Fibroblast of gingiva (primary cell): ENCODE measurements around the gene TMEM141.
"Not testable (repeated sequence)": the region's sequence is repeated elsewhere in the genome, so short reads cannot be mapped to it uniquely, and the experiment has no call there.

Experiments
- DNase-seq: peaks from one replicate; pipeline ENCODE4 v3.0.0-alpha.2; 2011; ENCODE audit warnings: low read depth

TMEM141 gene

GRCh38 chr9:136773386-136774044 is 17.6 kb upstream of the TMEM141 start:
- DNase-seq, result no peak

GRCh38 chr9:136774416-136775045 is 16.6 kb upstream of the TMEM141 start:
- no peak for DNase-seq

GRCh38 chr9:136775191-136775590 is 16.0 kb upstream of the TMEM141 start:
- no peak for DNase-seq

- DNase-seq, result no peak
Observed at GRCh38 chr9:136776947-136777346, 14.2 kb upstream of the TMEM141 start.

- DNase-seq, result no peak
Observed at GRCh38 chr9:136777359-136777758, 13.8 kb upstream of the TMEM141 start.

GRCh38 chr9:136779808-136780207 is 11.3 kb upstream of the TMEM141 start:
- DNase-seq, result no peak

GRCh38 chr9:136782452-136782851 is 8.7 kb upstream of the TMEM141 start:
- DNase-seq, result no peak

GRCh38 chr9:136784249-136784996 is 6.7 kb upstream of the TMEM141 start:
- no peak for DNase-seq

GRCh38 chr9:136784997-136785361 is 6.2 kb upstream of the TMEM141 start:
- DNase-seq, result no peak

- DNase-seq, result not testable (repeated sequence)
Observed at GRCh38 chr9:136785565-136786355, 5.4 kb upstream of the TMEM141 start.

- no peak for DNase-seq
Observed at GRCh38 chr9:136786451-136786850, 4.7 kb upstream of the TMEM141 start.

GRCh38 chr9:136786983-136787382 is 4.2 kb upstream of the TMEM141 start:
- DNase-seq, result not testable (repeated sequence)

GRCh38 chr9:136787690-136788400 is 3.3 kb upstream of the TMEM141 start:
- DNase-seq, result no peak

GRCh38 chr9:136788644-136789522 is 2.3 kb upstream of the TMEM141 start:
- not testable (repeated sequence) for DNase-seq

- no peak for DNase-seq
Observed at GRCh38 chr9:136789523-136789937, 1.6 kb upstream of the TMEM141 start.

GRCh38 chr9:136791516-136792276 is 552 bp downstream of the TMEM141 start:
- no peak for DNase-seq

GRCh38 chr9:136792321-136793085 is 1.4 kb downstream of the TMEM141 start:
- no peak for DNase-seq

- DNase-seq, result no peak
Observed at GRCh38 chr9:136793086-136793946, 2.2 kb downstream of the TMEM141 start.
